GM21529 (cell line): ENCODE results near the gene TUBGCP6.

Source experiments
- ATAC-seq: cut with Tn5 transposase; IDR thresholded peaks from one replicate; pipeline ENCODE4 v1.9.1; 2021; ENCODE audit not compliant: unreplicated experiment

The TUBGCP6 gene

DNA sequence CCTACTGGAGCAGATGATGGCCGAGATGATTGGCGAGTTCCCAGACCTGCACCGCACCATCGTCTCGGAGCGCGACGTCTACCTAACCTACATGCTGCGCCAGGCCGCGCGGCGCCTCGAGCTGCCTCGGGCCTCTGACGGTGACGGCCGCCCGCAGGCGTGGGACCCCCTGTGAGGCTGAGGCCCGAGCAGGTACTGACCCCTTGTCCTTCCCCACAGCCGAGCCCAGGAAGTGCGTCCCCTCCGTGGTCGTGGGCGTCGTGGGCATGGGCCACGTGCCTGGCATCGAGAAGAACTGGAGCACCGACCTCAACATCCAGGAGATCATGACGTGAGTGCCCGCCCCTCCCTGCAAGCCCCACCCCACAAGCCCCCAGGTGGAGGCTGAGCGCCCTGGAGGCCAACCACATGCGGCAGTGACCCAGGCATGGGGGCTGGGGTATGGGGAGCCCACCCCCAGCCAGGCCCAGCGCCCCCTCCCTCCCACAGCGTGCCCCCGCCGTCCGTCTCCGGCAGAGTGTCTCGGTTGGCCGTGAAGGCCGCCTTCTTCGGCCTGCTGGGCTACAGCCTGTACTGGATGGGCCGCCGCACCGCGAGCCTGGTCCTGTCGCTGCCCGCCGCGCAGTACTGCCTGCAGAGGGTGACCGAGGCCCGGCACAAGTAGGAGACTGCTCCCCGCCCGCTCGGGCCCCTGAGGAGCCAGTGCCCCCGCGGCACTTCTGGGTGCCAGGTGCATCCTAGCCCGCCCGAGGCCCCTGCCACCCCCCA lies 46.8 kb downstream of the TUBGCP6 start:
- no peak for ATAC-seq

DNA sequence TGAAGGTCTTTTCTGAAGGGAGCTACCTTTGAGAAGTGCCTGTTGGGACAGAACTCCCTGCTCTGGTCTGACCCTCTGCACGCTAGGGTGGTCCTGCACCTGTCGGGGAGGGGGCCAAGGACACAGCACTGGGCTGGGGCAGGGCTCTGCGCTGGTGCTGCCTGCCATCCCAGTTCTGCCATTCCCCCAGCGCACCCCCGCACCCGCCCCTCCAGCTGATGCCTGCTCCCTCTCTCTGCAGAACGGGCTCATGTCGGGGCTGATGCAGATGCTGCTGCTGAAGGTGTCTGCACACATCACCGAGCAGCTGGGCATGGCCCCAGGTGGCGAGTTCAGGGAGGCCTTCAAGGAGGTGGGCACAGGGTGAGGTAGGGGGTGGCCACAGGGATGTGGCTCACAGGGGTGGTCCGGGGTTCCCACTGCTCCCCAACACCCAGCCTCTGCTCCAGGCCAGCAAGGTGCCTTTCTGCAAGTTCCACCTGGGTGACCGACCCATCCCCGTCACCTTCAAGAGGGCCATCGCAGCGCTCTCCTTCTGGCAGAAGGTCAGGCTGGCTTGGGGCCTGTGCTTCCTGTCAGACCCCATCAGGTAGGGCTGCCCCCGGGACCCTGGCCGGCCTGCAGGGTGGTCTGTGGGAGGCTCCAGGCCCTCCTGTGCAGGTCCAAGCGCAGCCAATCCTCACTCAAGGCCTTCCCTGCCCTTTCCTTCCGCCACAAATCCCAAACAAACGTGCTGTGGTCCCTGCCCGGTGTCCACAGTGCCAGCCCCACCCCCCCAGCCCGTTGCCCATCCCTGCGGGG lies 47.6 kb downstream of the TUBGCP6 start:
- no peak for ATAC-seq

DNA sequence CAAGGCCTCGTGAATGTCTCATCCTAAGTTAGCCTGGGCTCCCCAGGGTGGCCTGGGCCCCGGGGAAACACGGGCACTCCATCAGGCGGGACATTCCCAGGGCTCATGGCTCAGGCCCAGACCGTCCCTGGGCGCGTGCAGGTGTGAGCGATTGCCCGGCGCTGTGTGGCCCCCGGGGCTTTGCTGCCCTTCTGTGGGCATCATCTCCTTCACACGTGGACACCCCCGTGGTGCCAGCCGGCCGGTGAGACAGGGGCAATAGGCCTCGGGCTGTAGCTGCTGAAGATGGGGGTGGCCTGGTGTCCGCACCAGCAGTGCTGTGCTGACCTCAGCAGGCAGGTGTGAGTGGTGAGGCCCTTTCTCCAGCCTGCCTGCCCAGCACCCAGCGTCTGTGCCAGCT lies 48.6 kb downstream of the TUBGCP6 start:
- no peak for ATAC-seq

DNA sequence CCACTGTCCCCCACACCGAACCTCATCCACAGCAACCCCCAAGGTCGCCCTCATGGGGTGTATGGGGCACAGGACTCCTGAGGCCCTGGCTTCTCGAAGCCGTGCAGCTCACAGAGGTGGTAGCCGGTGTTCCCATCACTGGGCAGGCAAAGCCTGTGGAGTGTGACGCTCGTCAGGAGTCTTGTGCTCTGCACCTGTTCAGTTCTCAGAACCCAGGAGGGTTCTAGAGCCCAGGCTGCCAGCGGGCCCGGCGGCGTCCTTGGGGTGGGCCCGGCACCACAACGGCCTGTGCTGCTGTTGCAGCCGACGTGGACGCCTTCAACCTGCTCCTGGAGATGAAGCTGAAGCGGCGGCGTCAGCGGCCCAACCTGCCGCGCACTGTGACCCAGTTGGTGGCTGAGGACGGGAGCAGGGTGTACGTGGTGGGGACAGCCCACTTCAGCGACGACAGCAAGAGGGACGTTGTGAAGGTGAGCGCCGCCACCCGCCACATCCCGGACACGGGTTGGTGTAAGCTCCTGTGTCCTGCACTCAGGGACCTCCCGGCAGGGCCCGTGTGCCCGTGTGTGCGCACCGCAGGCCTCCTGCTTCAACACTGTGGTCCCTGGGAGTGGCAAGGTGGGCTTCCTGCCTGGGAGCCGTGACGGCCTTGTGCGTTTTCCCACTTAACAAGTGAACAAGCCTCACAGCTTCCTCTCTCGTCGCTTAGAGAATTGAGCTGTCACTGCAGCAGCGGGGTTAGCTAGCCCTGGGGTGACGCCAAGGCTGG lies 50.6 kb downstream of the TUBGCP6 start:
- no peak for ATAC-seq

DNA sequence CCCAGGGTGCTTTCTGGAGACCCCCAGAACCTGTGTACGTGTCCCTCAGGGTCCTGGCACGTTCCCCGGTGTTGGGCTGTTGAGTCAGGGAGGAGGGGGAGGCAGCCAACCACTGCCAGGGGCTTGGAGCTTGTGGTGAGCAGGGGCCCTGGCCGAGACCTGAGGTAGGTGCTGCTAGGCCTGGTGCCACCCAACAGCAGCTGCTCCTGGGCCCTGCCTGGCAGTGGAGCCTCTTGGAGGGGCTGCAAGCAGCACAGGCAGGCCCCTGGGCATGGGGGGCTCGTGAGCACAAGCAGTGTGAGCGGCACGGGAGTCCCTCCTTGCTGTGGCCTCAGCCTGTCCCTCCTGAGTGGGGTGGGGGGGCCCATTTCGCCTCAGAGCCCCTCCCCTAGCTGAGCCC lies 51.2 kb downstream of the TUBGCP6 start:
- no peak for ATAC-seq

DNA sequence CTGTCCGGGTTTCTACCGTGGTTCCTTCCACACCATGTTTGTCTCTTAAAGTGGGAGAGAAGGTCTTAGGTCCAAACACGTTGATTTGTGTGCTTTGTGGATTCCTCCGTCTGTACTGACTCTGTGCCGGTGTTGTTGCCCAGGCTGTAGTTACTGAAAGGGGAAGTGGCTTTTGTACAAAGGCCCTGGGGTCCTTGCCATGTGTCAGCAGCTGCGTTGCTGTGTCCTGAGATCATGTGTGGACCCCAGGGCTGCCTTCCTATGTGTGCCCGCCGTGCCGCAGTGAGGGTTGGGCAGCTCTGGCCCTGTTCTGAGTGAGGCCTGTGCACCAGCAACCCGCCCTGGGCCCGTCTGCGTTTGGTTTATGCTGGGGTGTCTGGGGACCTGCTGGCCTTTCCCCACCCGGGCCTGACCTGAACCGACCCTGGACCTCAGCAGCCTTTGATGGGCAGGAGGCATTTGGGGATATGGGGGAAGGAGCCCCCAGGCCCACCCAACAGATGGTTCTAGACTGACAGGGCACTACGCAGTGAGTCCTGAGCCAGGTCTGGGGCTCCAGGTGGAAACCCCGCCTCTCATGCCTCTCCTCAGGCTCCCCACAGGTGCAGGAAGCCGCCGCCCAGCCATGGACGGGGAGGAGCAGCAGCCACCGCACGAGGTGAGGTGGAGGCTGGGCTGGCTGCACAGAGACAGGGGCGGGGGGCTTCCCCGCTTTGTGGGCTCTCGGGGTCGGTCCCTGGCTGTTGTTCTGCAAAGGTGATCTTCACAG lies 52.2 kb downstream of the TUBGCP6 start:
- no peak for ATAC-seq

DNA sequence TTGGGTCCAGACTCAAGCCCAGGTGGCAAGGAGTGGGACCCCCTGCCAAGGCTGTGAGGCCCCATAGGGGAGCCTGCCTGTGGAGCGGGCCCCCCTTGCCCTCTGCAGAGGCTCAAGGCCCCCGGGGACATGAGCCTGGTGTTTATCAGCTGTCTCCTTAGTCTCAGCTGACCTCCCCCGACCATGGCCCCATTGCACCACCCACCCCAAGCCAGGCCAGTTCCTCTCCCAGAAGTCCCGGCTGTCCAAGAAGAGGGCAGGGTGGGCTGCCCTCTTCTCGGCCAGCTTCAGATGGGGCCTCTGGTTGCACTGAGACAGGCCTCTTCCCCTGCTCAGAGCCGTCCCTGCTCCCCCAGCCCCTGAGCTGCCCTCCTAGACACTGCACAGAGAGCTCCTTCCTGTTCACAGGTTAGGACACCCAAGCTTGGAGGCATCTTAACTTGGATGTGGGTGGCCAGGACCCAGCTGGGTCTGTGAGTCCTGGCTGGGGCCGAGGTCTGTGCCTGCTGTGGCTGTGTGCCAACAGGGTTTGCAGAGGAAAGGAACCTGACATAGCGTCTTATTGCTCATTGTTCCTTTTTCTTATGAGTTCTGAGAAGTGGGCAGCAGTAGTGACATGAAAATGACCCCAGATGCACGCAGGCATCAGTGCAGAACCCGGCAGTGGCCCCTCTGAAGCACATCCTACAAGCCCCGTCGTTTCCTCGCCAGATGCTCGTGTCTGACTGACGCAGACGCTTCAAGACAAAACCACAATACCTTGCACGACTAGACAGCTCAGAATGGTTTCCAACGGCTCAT lies 53.7 kb downstream of the TUBGCP6 start:
- ATAC-seq = peak; percentile 27

DNA sequence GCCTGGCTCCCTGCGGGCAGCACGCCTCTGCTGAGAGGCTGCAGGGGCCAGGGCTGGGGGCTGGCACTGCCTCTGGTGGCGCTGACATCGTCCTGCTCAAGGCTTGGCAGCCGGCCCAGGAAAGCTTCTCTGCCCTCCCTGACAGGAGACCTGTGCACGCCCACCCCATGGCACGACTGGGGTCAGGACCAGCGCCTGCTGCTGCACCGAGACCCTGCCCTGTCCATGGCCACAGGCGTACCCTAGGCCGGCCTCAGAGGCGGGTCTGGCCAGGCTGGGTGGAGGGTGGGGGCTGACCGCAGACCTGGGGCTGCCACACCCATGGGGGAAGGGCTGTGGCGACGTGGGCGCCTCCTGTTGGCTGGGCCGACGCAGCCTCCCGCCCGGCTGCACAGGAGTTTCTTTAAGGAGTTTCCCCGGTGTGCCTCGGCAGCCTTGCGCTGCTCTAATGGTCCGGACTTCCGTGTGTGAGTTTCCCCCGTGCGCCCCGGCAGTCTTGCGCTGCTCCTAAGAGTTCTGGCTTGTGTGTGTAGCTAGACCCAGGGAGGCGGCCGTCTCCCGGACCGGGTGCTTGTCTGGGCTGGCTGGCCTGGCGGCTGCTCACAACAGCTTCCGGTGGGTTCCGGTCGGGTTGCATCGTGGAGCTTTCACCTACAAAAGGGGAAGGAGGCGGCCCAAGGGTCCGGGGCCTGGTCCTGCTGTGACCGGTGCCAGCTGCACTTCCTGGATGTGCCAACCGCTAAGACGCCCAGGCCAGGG lies 54.5 kb downstream of the TUBGCP6 start:
- ATAC-seq = peak; percentile 41

DNA sequence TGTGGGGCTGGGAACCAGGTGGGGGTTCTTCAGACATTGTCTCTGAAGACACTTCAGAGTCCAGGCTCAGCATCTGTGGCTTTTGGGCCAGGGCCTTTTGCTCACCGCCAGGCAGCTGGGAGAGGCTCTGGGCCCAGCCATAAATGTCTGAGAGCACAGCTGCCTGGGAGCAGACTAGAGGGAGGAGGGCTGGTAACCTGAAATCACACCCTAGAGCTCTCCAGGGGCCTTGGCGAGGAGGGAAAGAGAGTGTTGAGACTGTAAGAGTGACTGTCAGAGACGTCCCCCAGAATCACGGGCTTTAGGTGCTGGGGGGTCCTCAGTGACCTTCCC lies 55.0 kb downstream of the TUBGCP6 start:
- ATAC-seq = no peak

DNA sequence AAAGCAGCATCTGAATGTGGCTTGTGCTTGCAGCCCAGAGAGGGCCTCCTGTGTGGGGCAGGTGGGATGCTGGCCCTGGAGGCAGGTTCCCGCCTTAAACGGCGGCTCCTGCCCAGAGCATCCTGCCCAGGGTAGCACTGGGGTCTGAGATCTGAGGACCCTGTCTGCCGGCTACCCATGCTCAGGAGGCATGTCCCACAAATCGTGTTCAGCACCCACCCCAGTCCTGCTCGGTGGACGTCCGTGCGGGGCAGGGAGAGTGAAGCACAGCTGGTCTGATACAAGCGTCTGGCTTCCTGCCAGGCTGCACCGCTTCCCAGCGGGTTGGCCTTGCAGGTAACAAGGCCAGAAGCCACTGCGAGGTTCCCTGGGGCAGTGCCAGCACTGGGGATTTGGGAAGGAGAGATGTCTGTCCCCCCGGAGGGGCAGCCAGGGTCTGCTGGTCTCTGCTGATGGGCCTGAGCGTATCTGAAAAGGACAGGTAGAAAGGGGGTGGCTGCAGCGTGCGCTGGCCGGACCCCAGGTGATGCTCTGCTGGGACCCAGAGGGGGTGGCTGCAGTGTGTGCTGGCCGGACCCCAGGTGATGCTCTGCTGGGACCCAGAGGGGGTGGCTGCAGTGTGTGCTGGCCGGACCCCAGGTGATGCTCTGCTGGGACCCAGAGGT lies 55.5 kb downstream of the TUBGCP6 start:
- ATAC-seq = no peak

DNA sequence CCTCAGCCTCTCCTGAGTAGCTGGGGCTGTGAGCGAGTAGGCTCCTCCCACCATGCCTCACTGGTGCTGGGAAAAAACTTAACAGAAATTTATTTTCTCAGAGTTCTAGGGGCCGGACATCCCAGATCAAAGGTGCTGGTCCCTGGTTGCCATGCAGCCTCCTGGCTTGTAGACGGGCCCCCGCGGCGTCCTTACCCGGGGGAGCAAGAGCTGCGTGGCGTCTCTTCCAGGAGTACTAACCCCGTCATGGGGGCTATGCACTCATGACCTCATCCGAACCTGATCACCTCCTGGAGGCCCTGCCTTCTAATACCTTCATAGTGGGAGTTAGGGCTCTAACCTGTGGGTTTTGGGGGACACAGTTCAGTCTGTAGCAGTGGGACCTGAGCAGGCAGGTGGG lies 56.5 kb downstream of the TUBGCP6 start:
- no peak for ATAC-seq

DNA sequence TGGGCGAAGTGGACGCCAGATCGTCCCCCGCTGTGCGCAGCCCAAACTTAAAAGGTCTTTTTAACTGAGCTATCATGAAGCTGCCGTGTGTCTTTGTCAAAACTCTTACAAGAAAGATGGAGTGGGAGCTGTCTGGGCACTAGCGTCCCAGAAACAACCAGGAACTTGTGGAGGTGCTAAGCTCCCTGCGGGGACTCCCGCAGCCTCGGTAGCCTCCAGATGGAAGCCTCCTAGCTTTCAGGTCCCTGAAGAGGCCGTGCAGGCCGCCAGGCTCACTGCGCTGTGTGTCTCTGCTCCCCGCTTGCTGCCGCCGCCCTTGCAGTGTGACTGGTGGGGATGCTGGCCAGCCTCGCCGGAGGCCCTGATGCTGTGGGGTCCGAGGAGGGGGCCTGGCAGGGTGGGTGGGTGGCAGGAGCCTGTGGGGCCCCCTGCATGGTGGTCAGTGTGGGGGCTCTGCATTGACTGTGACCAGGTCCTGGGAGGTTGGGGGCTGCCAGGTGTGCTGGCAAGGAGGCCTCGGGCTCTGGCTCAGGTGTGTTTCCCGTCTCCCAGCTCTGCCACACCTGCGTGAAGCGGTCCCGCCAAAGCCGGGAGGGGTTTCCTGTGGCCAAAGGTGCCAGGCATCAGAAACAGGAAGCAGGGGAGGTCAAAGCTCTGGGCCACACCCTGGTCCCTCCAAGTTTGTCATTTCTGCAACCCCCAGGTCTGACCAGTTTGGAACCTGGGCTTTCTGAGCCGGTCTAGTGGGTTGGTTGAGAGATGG lies 57.9 kb downstream of the TUBGCP6 start:
- no peak for ATAC-seq

DNA sequence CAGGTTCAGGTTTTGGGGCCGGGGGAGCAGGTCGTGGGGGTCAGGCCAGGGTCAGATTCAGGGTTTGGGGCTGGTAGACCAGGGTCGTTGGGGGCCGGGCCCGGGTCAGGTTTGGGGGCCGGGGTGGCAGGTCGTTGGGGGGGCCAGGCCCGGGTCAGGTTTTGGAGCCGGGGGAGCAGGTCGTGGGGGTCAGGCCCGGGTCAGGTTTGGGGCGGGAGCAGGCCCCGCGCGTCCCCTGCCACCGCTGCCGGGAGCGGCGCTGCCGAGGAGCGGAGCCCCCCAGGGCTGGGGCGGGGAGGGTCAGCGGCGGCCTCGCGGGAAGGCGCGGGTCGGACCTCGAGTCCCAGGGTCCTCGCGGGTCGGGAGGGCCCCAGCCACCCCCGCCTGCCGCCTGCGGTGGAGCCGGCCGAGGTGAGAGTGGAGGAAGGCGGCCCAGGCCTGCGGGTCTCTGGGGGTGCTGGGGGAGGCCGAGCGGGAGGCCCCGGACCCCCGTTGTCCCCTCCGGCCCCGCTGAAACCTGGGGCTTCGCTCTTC lies 58.6 kb downstream of the TUBGCP6 start:
- no peak for ATAC-seq

DNA sequence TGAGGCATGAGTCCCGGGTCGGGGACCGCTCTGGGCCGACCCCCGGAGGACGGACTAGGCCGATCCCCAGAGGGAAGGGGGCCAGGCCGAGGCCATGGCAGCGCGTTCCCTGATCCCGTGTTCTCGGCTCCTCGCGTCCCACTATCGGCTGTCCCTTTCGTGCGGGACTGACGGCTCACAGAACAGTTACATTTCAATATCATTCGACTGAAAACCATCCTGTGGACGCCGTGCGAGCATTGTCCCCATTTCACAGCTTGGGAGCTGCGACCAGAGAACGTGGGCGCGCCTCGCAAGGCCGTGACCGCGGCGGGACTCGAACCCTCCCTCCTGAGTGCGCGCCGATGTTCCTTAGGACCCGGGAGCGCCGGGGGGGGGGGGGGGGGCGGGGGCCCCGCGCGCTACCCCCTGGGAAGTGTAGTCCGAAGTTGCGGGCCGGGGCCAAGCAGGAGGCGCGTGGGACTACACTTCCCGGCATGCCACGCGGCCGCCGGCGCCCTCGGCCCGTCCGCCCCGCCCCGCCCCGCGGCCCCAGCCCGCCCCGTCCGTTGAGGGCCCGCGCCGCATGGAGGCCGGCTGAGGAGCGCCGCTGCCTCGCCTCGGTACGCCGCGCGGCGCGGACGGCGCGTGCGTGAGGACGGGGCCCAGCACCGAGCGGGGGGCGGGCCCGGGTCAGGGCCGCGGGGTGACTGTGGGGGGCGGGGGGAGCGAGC lies 59.3 kb downstream of the TUBGCP6 start, which contains the start of gene TRABD:
Gene TRABD (plus strand): TSS at position 539 of the 713 bp plus-strand sequence. CDS start 7,148 bp downstream, outside the sequence.
- ATAC-seq = peak; percentile 35

DNA sequence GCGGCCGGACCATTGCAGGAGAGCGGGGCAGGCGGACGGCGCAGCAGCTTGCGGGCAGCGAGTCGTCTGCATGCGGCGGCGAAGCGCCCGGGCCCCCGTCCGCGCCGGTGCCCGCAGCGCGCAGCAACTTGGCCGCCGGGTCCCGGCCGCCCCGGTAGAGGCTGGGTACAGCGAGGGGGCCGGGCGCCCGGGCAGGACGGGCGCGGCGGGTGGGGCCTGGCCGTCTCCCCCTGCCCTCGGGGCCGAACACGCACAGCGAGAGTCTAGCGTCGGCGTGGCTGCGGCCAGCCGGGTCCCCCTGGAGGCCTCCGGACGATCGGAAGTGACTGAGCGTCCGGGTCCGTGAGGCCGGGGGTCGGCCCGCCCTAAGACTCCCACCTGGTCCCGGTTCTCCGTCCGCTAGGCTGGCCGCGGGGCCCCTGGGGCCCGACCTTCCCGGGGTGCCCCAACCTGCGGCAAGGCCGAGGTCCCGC lies 59.9 kb downstream of the TUBGCP6 start:
- ATAC-seq = no peak

DNA sequence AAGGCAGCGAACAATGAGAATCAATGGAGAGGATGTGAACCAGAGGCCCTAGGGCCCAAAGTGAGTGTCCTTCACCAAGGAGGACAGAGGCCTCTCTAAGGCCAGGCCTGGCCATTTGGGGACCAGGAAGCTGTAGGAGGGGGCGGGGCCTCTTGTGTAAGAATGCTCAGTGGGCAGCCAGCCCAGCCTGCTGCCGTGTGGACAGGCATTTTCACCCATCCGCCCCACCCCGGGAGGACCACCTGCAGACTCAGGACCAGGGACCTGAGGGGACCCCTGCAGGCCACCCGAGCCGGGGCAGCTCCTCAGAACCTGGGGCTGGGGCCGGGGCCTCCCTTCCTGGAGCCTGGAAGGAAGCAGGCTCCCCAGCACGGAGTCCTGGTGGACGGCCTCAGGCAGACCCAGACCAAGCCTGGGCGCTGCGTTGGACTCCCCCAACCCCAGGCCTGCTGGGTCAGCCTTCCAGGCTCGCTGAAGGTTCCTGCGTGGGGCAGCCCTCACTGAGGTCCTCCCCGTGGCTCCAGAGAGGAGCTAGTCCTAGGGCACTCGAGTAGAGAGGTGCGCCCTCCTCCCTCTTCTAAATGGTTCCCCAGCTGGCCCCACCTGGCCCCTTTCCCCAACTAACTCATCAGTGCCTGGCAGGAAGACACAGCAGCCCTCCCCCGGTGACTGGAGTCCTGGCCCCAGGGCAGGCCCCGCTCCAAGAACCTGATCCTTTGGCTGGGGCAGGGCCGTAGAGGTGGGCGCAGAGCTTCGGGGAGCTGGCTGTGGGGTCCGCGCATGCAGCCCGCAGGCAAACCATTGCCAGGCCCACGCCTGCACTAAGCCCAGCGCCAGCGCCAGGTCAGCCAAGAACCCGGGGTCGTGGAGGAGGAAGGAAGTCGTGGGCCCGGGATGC lies 60.6 kb downstream of the TUBGCP6 start:
- ATAC-seq = no peak
